Memory B cell (primary cell): ENCODE measurements around the gene SPINK1.
"Not testable (repeated sequence)": the region's sequence is repeated elsewhere in the genome, so short reads cannot be mapped to it uniquely, and the experiment has no call there.

Source experiments
- ATAC-seq: fragments of 150-1000 bp; cut with Tn5 transposase; 2 replicates; pipeline ENCODE4 v1.10.0; 2021; ENCODE audit warnings: low read depth, mild to moderate bottlenecking, moderate library complexity
- DNase-seq, 2 donors: peaks; one replicate each; pipeline ENCODE4 v3.0.0; 2022; ENCODE audit warnings: low spot score in 2 of 2
- H3K27ac Mint-ChIP-seq: one replicate; pipeline ENCODE4 v1.8.0; 2022; ENCODE audit warnings: mild to moderate bottlenecking, moderate library complexity, mixed read lengths
- H3K27me3 Mint-ChIP-seq: one replicate; pipeline ENCODE4 v1.8.0; 2022; ENCODE audit warnings: mixed read lengths
- H3K36me3 Mint-ChIP-seq: one replicate; pipeline ENCODE4 v1.8.0; 2022; ENCODE audit warnings: mild to moderate bottlenecking, mixed read lengths
- H3K4me1 Mint-ChIP-seq: one replicate; pipeline ENCODE4 v1.8.0; 2022; ENCODE audit warnings: mixed read lengths
- H3K4me3 Mint-ChIP-seq: one replicate; pipeline ENCODE4 v1.8.0; 2022; ENCODE audit warnings: mild to moderate bottlenecking, moderate library complexity, mixed read lengths
- H3K9me3 Mint-ChIP-seq: one replicate; pipeline ENCODE4 v1.8.0; 2022; ENCODE audit warnings: mixed read lengths

SPINK1 gene

GRCh38 chr5:147831465-147831864 is at the start of gene SPINK1:
TSS of gene SPINK1 (minus strand) at chr5:147831671. CDS start at chr5:147831577, 94 bp downstream.
- H3K9me3 Mint-ChIP-seq, result no peaks in the 10 kb centered on the region
- DNase-seq (no peak), ATAC-seq (no peak)
- no peak within 1 kb of the TSS for H3K27ac Mint-ChIP-seq
- no peaks in the 10 kb centered on the region for H3K4me1 Mint-ChIP-seq
- no peaks in the 10 kb centered on the region for H3K36me3 Mint-ChIP-seq
- H3K4me3 Mint-ChIP-seq, result no peak within 1 kb of the TSS
- H3K27me3 Mint-ChIP-seq, result peaks cover 1% of the 10 kb centered on the region

- no peak overlapping the region for H3K27ac Mint-ChIP-seq
- H3K4me1 Mint-ChIP-seq, result no peaks in the 10 kb centered on the region
- DNase-seq (no peak), ATAC-seq (no peak)
- no peak overlapping the region for H3K4me3 Mint-ChIP-seq
- no peaks in the 10 kb centered on the region for H3K9me3 Mint-ChIP-seq
- no peaks in the 10 kb centered on the region for H3K36me3 Mint-ChIP-seq
- peaks cover 5% of the 10 kb centered on the region for H3K27me3 Mint-ChIP-seq
Observed at GRCh38 chr5:147880487-147880886, 49.0 kb upstream of the SPINK1 start.

- H3K9me3 Mint-ChIP-seq, result no peaks in the 10 kb centered on the region
- H3K4me3 Mint-ChIP-seq, result no peak overlapping the region
- no peak for DNase-seq
- ATAC-seq, result no peak
- H3K27me3 Mint-ChIP-seq, result peaks cover 3% of the 10 kb centered on the region
- no peaks in the 10 kb centered on the region for H3K4me1 Mint-ChIP-seq
- H3K27ac Mint-ChIP-seq, result no peak overlapping the region
- no peaks in the 10 kb centered on the region for H3K36me3 Mint-ChIP-seq
Observed at GRCh38 chr5:147879784-147880183, 48.3 kb upstream of the SPINK1 start.

- no peak for ATAC-seq
- no peak within 1 kb of the TSS for H3K27ac Mint-ChIP-seq
- H3K9me3 Mint-ChIP-seq, result no peaks in the 10 kb centered on the region
- peaks cover 3% of the 10 kb centered on the region for H3K27me3 Mint-ChIP-seq
- H3K4me1 Mint-ChIP-seq, result no peaks in the 10 kb centered on the region
- H3K4me3 Mint-ChIP-seq, result no peak within 1 kb of the TSS
- no peaks in the 10 kb centered on the region for H3K36me3 Mint-ChIP-seq
- no peak for DNase-seq
Observed at GRCh38 chr5:147878066-147878759, 46.7 kb upstream of the SPINK1 start, which contains the start of gene SCGB3A2. TSS of gene SCGB3A2 (plus strand) at chr5:147878711. CDS start at chr5:147878804, 93 bp downstream.

- ATAC-seq, result no peak
- H3K27me3 Mint-ChIP-seq, result peaks cover 3% of the 10 kb centered on the region
Observed at GRCh38 chr5:147876626-147877025, 45.2 kb upstream of the SPINK1 start.

GRCh38 chr5:147876141-147876540 is 44.7 kb upstream of the SPINK1 start:
- no peaks in the 10 kb centered on the region for H3K4me1 Mint-ChIP-seq

More at GRCh38 chr5:147876626-147877025, 45.2 kb upstream of the SPINK1 start:
- Mint-ChIP-seq H3K27ac (no peak overlapping the region), H3K4me3 (no peak overlapping the region), H3K4me1 (no peaks in the 10 kb centered on the region), H3K36me3 (no peaks in the 10 kb centered on the region), H3K9me3 (peaks cover 3% of the 10 kb centered on the region)
- DNase-seq, result no peak

GRCh38 chr5:147874910-147875367 is 43.5 kb upstream of the SPINK1 start:
- no peak for ATAC-seq
- Mint-ChIP-seq H3K4me3 (no peak overlapping the region), H3K27me3 (no peaks in the 10 kb centered on the region), H3K4me1 (no peaks in the 10 kb centered on the region), H3K9me3 (peaks cover 4% of the 10 kb centered on the region), H3K27ac (no peak overlapping the region), H3K36me3 (no peaks in the 10 kb centered on the region)
- no peak for DNase-seq

More at GRCh38 chr5:147876141-147876540, 44.7 kb upstream of the SPINK1 start:
- no peak overlapping the region for H3K4me3 Mint-ChIP-seq
- no peak for ATAC-seq
- peaks cover 3% of the 10 kb centered on the region for H3K27me3 Mint-ChIP-seq
- peaks cover 3% of the 10 kb centered on the region for H3K9me3 Mint-ChIP-seq
- H3K36me3 Mint-ChIP-seq, result no peaks in the 10 kb centered on the region
- no peak for DNase-seq
- no peak overlapping the region for H3K27ac Mint-ChIP-seq

GRCh38 chr5:147874118-147874875 is 42.8 kb upstream of the SPINK1 start:
- ATAC-seq, H3K27me3 Mint-ChIP-seq, H3K4me3 Mint-ChIP-seq, H3K36me3 Mint-ChIP-seq, H3K4me1 Mint-ChIP-seq, H3K9me3 Mint-ChIP-seq, H3K27ac Mint-ChIP-seq, DNase-seq: not testable (repeated sequence)

GRCh38 chr5:147872744-147873435 is 41.4 kb upstream of the SPINK1 start:
- not testable (repeated sequence) for DNase-seq, H3K4me1 Mint-ChIP-seq, H3K9me3 Mint-ChIP-seq, H3K36me3 Mint-ChIP-seq, ATAC-seq, H3K27ac Mint-ChIP-seq, H3K4me3 Mint-ChIP-seq, H3K27me3 Mint-ChIP-seq

GRCh38 chr5:147871980-147872549 is 40.6 kb upstream of the SPINK1 start:
- not testable (repeated sequence) for H3K4me1 Mint-ChIP-seq, H3K27ac Mint-ChIP-seq, ATAC-seq, DNase-seq, H3K4me3 Mint-ChIP-seq, H3K36me3 Mint-ChIP-seq, H3K9me3 Mint-ChIP-seq, H3K27me3 Mint-ChIP-seq

- H3K36me3 Mint-ChIP-seq, H3K4me3 Mint-ChIP-seq, ATAC-seq, H3K27me3 Mint-ChIP-seq, DNase-seq, H3K4me1 Mint-ChIP-seq, H3K9me3 Mint-ChIP-seq, H3K27ac Mint-ChIP-seq: not testable (repeated sequence)
Observed at GRCh38 chr5:147869892-147870291, 38.4 kb upstream of the SPINK1 start.

GRCh38 chr5:147869112-147869511 is 37.6 kb upstream of the SPINK1 start:
- ATAC-seq, result no peak
- Mint-ChIP-seq H3K36me3 (no peaks in the 10 kb centered on the region), H3K27ac (no peak overlapping the region), H3K9me3 (peaks cover 4% of the 10 kb centered on the region), H3K4me3 (no peak overlapping the region), H3K27me3 (no peaks in the 10 kb centered on the region), H3K4me1 (no peaks in the 10 kb centered on the region)
- no peak for DNase-seq

GRCh38 chr5:147863454-147864158 is 32.1 kb upstream of the SPINK1 start:
- H3K36me3 Mint-ChIP-seq, result no peaks in the 10 kb centered on the region
- no peak for ATAC-seq
- H3K4me1 Mint-ChIP-seq, result no peaks in the 10 kb centered on the region
- no peak overlapping the region for H3K4me3 Mint-ChIP-seq
- DNase-seq, result no peak
- no peaks in the 10 kb centered on the region for H3K27me3 Mint-ChIP-seq
- no peaks in the 10 kb centered on the region for H3K9me3 Mint-ChIP-seq
- H3K27ac Mint-ChIP-seq, result no peak overlapping the region
